Measurements from ENCODE around the gene PLXNB2.

Gene PLXNB2

GRCh38 chr22:50300620-50301257 lies 6.7 kb downstream of the PLXNB2 start:
- Histone ChIP-seq H3K4me3 (ENCODE audit: low read depth in 1 of 2, low read length in 2 of 2) (no peak overlapping the region), H3K27ac (ENCODE audit: low read length) (no peak overlapping the region), H3K4me1 (ENCODE audit: insufficient read depth, low read length) (no peaks in the 10 kb centered on the region), H3K9ac (ENCODE audit: low read depth, low read length) (no peak overlapping the region), H3K79me2 (ENCODE audit: insufficient read depth, low read length) (no peaks in the 10 kb centered on the region), H3K4me2 (ENCODE audit: insufficient read depth, low read length) (no peak overlapping the region), H3K9me3 (ENCODE audit: insufficient read depth, low read length, severe bottlenecking) (no peaks in the 10 kb centered on the region), H2AFZ (ENCODE audit: low read depth, low read length) (no peak overlapping the region), H4K20me1 (ENCODE audit: insufficient read depth, low read length) (peaks cover 22% of the 10 kb centered on the region), H3K27me3 (ENCODE audit: insufficient read depth, low read length, poor library complexity) (no peaks in the 10 kb centered on the region), H3K36me3 (ENCODE audit: insufficient read depth, low read length) (no peaks in the 10 kb centered on the region)
- DNase-seq (no peak), ATAC-seq (ENCODE audit: insufficient read depth, low read depth) (no peak)
- no peak for TF ChIP-seq EZH2 (IDR thresholded peaks at IDR 0.05; ENCODE audit: borderline replicate concordance, low read depth, low read length, severe bottlenecking)
- TF ChIP-seq, protein P1, sequence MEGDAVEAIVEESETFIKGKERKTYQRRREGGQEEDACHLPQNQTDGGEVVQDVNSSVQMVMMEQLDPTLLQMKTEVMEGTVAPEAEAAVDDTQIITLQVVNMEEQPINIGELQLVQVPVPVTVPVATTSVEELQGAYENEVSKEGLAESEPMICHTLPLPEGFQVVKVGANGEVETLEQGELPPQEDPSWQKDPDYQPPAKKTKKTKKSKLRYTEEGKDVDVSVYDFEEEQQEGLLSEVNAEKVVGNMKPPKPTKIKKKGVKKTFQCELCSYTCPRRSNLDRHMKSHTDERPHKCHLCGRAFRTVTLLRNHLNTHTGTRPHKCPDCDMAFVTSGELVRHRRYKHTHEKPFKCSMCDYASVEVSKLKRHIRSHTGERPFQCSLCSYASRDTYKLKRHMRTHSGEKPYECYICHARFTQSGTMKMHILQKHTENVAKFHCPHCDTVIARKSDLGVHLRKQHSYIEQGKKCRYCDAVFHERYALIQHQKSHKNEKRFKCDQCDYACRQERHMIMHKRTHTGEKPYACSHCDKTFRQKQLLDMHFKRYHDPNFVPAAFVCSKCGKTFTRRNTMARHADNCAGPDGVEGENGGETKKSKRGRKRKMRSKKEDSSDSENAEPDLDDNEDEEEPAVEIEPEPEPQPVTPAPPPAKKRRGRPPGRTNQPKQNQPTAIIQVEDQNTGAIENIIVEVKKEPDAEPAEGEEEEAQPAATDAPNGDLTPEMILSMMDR (IDR thresholded peaks at IDR 0.05; ENCODE audit: borderline replicate concordance, extremely low read depth, low read length, poor library complexity, severe bottlenecking): no peak

GRCh38 chr22:50299785-50300619 lies 7.4 kb downstream of the PLXNB2 start:
- no peaks in the 10 kb centered on the region for H3K27me3 ChIP-seq (ENCODE audit: insufficient read depth, low read length, poor library complexity)
- no peak overlapping the region for H3K9ac ChIP-seq (ENCODE audit: low read depth, low read length)
- no peaks in the 10 kb centered on the region for H3K79me2 ChIP-seq (ENCODE audit: insufficient read depth, low read length)
- ATAC-seq (ENCODE audit: insufficient read depth, low read depth) (no peak), DNase-seq (no peak)
- peaks cover 16% of the 10 kb centered on the region for H4K20me1 ChIP-seq (ENCODE audit: insufficient read depth, low read length)
- no peak overlapping the region for H3K4me2 ChIP-seq (ENCODE audit: insufficient read depth, low read length)
- no peaks in the 10 kb centered on the region for H3K9me3 ChIP-seq (ENCODE audit: insufficient read depth, low read length, severe bottlenecking)
- H2AFZ ChIP-seq (ENCODE audit: low read depth, low read length): no peak overlapping the region
- TF ChIP-seq EZH2 (IDR thresholded peaks at IDR 0.05; ENCODE audit: borderline replicate concordance, low read depth, low read length, severe bottlenecking): no peak
- TF ChIP-seq, protein P1 (IDR thresholded peaks at IDR 0.05; ENCODE audit: borderline replicate concordance, extremely low read depth, low read length, poor library complexity, severe bottlenecking): no peak
- no peak overlapping the region for H3K27ac ChIP-seq (ENCODE audit: low read length)
- no peaks in the 10 kb centered on the region for H3K4me1 ChIP-seq (ENCODE audit: insufficient read depth, low read length)
- no peaks in the 10 kb centered on the region for H3K36me3 ChIP-seq (ENCODE audit: insufficient read depth, low read length)
- no peak overlapping the region for H3K4me3 ChIP-seq (ENCODE audit: low read depth in 1 of 2, low read length in 2 of 2)

DNA sequence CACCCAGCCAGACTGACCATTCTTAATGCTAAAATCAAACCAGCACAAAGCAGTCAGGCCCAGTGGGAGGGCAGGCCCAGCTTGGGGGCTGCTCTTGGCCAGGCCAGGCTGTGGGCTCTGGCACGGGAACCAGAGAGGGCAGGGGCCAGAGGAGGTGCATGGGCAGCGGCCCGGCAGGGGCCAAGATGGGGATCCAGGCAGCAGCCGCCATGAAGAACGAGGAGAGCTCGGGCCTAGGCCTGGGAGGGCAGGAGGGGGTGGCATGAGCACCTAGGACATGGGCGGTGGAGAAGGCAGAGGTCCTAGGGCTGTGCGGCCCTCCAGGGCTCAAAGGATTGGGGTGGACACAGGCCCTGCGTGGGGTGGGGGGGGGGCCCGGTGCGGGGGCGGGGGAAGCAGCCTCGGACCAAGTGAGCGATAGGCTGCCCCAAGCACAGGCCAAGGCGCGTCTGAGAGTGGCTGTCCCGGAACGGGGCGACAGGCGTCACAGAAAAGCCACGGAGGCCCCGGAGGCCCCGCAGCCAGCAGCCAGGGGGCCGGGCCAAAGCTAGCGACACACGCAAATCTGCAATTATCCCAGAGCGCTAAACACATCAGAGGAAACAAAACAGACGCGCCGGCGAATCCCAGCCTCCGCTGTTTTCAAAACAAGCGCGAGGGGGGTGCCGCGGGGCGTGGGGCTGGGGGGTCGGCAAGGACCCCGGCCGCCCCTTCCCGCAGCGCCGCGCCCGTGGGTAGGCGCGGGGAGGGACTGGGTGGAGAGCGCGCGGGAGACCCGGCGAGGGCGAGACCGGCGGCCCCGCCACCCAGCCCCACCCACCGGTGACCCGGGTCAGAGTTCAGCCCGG lies 8.3 kb downstream of the PLXNB2 start:
- Histone ChIP-seq H3K4me1 (ENCODE audit: insufficient read depth, low read length) (no peaks in the 10 kb centered on the region), H3K27ac (ENCODE audit: low read length) (no peak overlapping the region), H3K27me3 (ENCODE audit: insufficient read depth, low read length, poor library complexity) (no peaks in the 10 kb centered on the region), H3K36me3 (ENCODE audit: insufficient read depth, low read length) (no peaks in the 10 kb centered on the region), H3K79me2 (ENCODE audit: insufficient read depth, low read length) (no peaks in the 10 kb centered on the region), H4K20me1 (ENCODE audit: insufficient read depth, low read length) (peaks cover 14% of the 10 kb centered on the region), H3K9ac (ENCODE audit: low read depth, low read length) (no peak overlapping the region), H3K4me3 (ENCODE audit: low read depth in 1 of 2, low read length in 2 of 2) (no peak overlapping the region), H3K9me3 (ENCODE audit: insufficient read depth, low read length, severe bottlenecking) (no peaks in the 10 kb centered on the region), H3K4me2 (ENCODE audit: insufficient read depth, low read length) (no peak overlapping the region), H2AFZ (ENCODE audit: low read depth, low read length) (no peak overlapping the region)
- DNase-seq (no peak), ATAC-seq (ENCODE audit: insufficient read depth, low read depth) (no peak)
- TF ChIP-seq, protein P1 (IDR thresholded peaks at IDR 0.05; ENCODE audit: borderline replicate concordance, extremely low read depth, low read length, poor library complexity, severe bottlenecking): no peak
- no peak for TF ChIP-seq EZH2 (IDR thresholded peaks at IDR 0.05; ENCODE audit: borderline replicate concordance, low read depth, low read length, severe bottlenecking)

All from DND-41 (cell line).